Islet precursor cell (in vitro differentiated cells): ENCODE measurements around the gene PCDHB4.
"Not testable (repeated sequence)": the region's sequence is repeated elsewhere in the genome, so short reads cannot be mapped to it uniquely, and the experiment has no call there.

ENCODE experiments used
- DNase-seq: peaks from one replicate; pipeline ENCODE4 v3.0.0-alpha.2; 2018

Gene PCDHB4

GRCh38 chr5:141150224-141150992 is 28.8 kb downstream of the PCDHB4 start:
- DNase-seq, result no peak

GRCh38 chr5:141150993-141151325 is 29.3 kb downstream of the PCDHB4 start:
- no peak for DNase-seq

GRCh38 chr5:141151632-141152031 is 30.0 kb downstream of the PCDHB4 start:
- DNase-seq, result not testable (repeated sequence)

GRCh38 chr5:141152096-141152495 is 30.5 kb downstream of the PCDHB4 start:
- DNase-seq, result not testable (repeated sequence)

- DNase-seq, result no peak
These were observed 34.1 kb downstream of the PCDHB4 start for GRCh38 chr5:141155540-141156374.

GRCh38 chr5:141157356-141157755 is 35.7 kb downstream of the PCDHB4 start:
- DNase-seq, result not testable (repeated sequence)

GRCh38 chr5:141157901-141158300 is 36.3 kb downstream of the PCDHB4 start:
- DNase-seq, result not testable (repeated sequence)

- DNase-seq, result no peak
These were observed 51.0 kb downstream of the PCDHB4 start, which contains the start of gene PCDHB7 for GRCh38 chr5:141172381-141173204. PCDHB7 (plus strand) TSS chr5:141172644; CDS start chr5:141172836, 192 bp downstream.

GRCh38 chr5:141174291-141175104 is 52.9 kb downstream of the PCDHB4 start:
- DNase-seq, result not testable (repeated sequence)
